Measurements from ENCODE around the gene WDR35. TPM values are rescaled to one million over a fixed set of nuclear protein-coding genes. Genes with fewer than 3 reads are reported as not detected.

Gene WDR35
- total RNA-seq, 1 experiment from 2014 or later, result 8.2 TPM

DNA sequence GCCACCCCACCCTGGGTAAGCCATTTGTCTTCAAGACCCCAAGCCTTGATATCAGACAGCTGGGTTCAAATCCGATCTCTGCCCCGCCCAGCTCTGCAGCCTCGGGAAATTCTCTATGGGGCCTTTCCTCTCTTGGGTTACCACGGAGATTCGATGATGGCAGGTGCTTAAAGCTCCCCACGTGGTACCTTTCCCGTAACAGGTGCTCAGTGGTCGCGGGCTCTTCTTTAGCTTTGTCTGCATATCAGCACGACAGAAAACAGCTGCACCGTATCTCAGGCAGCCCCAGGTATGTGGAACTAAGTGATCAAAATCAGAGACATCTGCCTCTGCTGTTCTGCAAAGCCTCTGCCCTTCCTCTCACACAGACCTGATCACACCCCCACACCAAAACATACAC is 125.5 kb downstream of the WDR35 start:
- ChIA-PET CTCF (interaction anchor here (0.6 kb wide), 1 partner anchor 502 kb away, joined by 5 read pairs; no protein-coding TSS in a partner anchor), POLR2A (ENCODE audit: unreplicated experiment) (no interaction called here)
- H3K27ac ChIP-seq, result no peak overlapping the region
- H3K4me1 ChIP-seq (replicated peaks; ENCODE audit: insufficient read depth), result peaks cover 14% of the 10 kb centered on the region
- no peak for TF ChIP-seq EZH2 (IDR thresholded peaks at IDR 0.05; ENCODE audit: low read depth)
- TF ChIP-seq, protein P1, sequence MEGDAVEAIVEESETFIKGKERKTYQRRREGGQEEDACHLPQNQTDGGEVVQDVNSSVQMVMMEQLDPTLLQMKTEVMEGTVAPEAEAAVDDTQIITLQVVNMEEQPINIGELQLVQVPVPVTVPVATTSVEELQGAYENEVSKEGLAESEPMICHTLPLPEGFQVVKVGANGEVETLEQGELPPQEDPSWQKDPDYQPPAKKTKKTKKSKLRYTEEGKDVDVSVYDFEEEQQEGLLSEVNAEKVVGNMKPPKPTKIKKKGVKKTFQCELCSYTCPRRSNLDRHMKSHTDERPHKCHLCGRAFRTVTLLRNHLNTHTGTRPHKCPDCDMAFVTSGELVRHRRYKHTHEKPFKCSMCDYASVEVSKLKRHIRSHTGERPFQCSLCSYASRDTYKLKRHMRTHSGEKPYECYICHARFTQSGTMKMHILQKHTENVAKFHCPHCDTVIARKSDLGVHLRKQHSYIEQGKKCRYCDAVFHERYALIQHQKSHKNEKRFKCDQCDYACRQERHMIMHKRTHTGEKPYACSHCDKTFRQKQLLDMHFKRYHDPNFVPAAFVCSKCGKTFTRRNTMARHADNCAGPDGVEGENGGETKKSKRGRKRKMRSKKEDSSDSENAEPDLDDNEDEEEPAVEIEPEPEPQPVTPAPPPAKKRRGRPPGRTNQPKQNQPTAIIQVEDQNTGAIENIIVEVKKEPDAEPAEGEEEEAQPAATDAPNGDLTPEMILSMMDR (conservative IDR thresholded peaks at IDR 0.05), result no peak
- H3F3A ChIP-seq (ENCODE audit: insufficient read depth, low read depth), result no peaks in the 10 kb centered on the region
- BruUV-seq (replicated peaks), result no TSS peak
- no peaks in the 10 kb centered on the region for H3K9me3 ChIP-seq (ENCODE audit: insufficient read depth, low read depth)
- H4K20me1 ChIP-seq (ENCODE audit: insufficient read depth), result no peaks in the 10 kb centered on the region
- no peak for DNase-seq
- no peak overlapping the region for H3K4me3 ChIP-seq
- H3K79me2 ChIP-seq (ENCODE audit: low read depth), result no peaks in the 10 kb centered on the region
- no peaks in the 10 kb centered on the region for H3K36me3 ChIP-seq (ENCODE audit: low read depth)
- intact Hi-C loops (cut with micrococcal nuclease; ENCODE audit: unreplicated experiment), result loop anchor here (5.0 kb wide), 2 partner anchors 87 to 192 kb away; no protein-coding TSS in a partner anchor
- H3K9me2 ChIP-seq (ENCODE audit: insufficient read depth), result no peaks in the 10 kb centered on the region
- H3K4me2 ChIP-seq, result no peak overlapping the region
- H3K27me3 ChIP-seq (ENCODE audit: insufficient read depth, low read depth), result no peaks in the 10 kb centered on the region
- H2AFZ ChIP-seq, result no peak overlapping the region

- POLR2A ChIA-PET (ENCODE audit: unreplicated experiment), result no interaction called here
- Histone ChIP-seq H3K4me3 (no peak overlapping the region), H3K4me2 (no peak overlapping the region), H3K9me2 (ENCODE audit: insufficient read depth) (no peaks in the 10 kb centered on the region), H3K27ac (no peak overlapping the region), H3K27me3 (ENCODE audit: insufficient read depth, low read depth) (no peaks in the 10 kb centered on the region), H3K9me3 (ENCODE audit: insufficient read depth, low read depth) (no peaks in the 10 kb centered on the region), H3F3A (ENCODE audit: insufficient read depth, low read depth) (no peaks in the 10 kb centered on the region), H3K4me1 (replicated peaks; ENCODE audit: insufficient read depth) (peaks cover 14% of the 10 kb centered on the region), H2AFZ (no peak overlapping the region), H3K36me3 (ENCODE audit: low read depth) (no peaks in the 10 kb centered on the region), H3K79me2 (ENCODE audit: low read depth) (no peaks in the 10 kb centered on the region), H4K20me1 (ENCODE audit: insufficient read depth) (no peaks in the 10 kb centered on the region)
- no TSS peak for BruUV-seq (replicated peaks)
- CTCF ChIA-PET, result no interaction called here
- DNase-seq, result peak in 1 of 2 experiments; percentile 58
- intact Hi-C loops (cut with micrococcal nuclease; ENCODE audit: unreplicated experiment), result loop anchor here (1.0 to 5.0 kb wide), 8 partner anchors 86 to 1476 kb away; no protein-coding TSS in a partner anchor
- TF ChIP-seq, protein P1 (conservative IDR thresholded peaks at IDR 0.05), result peak; percentile 98
- TF ChIP-seq EZH2 (IDR thresholded peaks at IDR 0.05; ENCODE audit: low read depth), result no peak
Observed at GRCh38 chr2:19863303-19864041, 126.4 kb downstream of the WDR35 start.

- Histone ChIP-seq H3F3A (ENCODE audit: insufficient read depth, low read depth) (no peaks in the 10 kb centered on the region), H3K36me3 (ENCODE audit: low read depth) (no peaks in the 10 kb centered on the region), H4K20me1 (ENCODE audit: insufficient read depth) (no peaks in the 10 kb centered on the region), H3K27me3 (ENCODE audit: insufficient read depth, low read depth) (no peaks in the 10 kb centered on the region), H3K4me3 (no peak overlapping the region), H2AFZ (no peak overlapping the region), H3K27ac (no peak overlapping the region), H3K9me2 (ENCODE audit: insufficient read depth) (no peaks in the 10 kb centered on the region), H3K79me2 (ENCODE audit: low read depth) (no peaks in the 10 kb centered on the region), H3K4me2 (no peak overlapping the region), H3K9me3 (ENCODE audit: insufficient read depth, low read depth) (no peaks in the 10 kb centered on the region), H3K4me1 (replicated peaks; ENCODE audit: insufficient read depth) (peaks cover 14% of the 10 kb centered on the region)
- CTCF ChIA-PET, result no interaction called here
- no peak for DNase-seq
- POLR2A ChIA-PET (ENCODE audit: unreplicated experiment), result no interaction called here
- intact Hi-C loops (cut with micrococcal nuclease; ENCODE audit: unreplicated experiment), result loop anchor here (2.0 to 5.0 kb wide), 5 partner anchors 85 to 1341 kb away; no protein-coding TSS in a partner anchor
- no TSS peak for BruUV-seq (replicated peaks)
- no peak for TF ChIP-seq EZH2 (IDR thresholded peaks at IDR 0.05; ENCODE audit: low read depth)
- TF ChIP-seq, protein P1 (conservative IDR thresholded peaks at IDR 0.05), result no peak
Observed at GRCh38 chr2:19861813-19862212, 128.1 kb downstream of the WDR35 start.

Other genes starting within 250 kb of the WDR35 start
- 27.9 and 36.2 TPM in 2 replicates for gene TTC32, start 88.1 kb downstream of the WDR35 start, total RNA-seq (2021)
- gene MATN3, start 22.6 kb upstream of the WDR35 start, total RNA-seq (2021), result 1.0 and 1.9 TPM in 2 replicates
- 96.6 and 125 TPM in 2 replicates for gene LAPTM4A, start 61.5 kb upstream of the WDR35 start, total RNA-seq (2021)
- 114 and 128 TPM in 2 replicates for gene SDC1, start 235.0 kb upstream of the WDR35 start, total RNA-seq (2021)